ENCODE measurements around the gene NSMF.

NSMF gene

DNA sequence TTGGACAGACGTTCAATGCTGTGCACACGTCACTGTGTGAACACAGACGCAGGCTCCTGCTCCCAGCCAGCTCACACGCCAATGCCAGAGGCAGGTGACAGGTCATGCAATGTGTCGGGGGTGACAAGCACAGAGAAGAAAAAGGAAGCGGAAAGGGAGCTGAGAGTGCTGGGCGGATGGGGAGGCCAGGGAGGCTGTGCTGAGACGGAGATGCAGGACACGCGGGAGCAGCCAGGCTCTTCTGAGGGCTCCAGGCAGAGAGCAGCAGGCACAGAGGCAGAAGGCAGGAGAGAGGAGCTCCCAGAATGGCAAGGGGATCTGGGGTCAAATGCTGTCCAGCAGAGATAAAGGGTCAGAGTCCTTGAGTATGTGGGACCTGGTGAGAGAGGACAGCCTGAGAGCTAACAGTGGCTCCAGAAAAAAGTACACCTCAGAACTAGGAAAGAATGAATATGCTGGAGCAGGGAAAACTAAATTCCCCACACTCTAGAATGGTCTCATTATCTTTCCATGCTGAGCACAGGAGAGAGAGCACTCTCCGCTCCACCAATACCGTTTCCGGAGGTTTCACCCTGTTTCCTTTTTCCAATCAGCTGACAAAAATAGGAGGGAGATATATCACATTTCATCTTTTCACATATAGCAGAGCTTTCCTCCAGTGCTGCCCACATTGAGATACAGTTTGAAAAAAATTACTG, 32.8 kb upstream of the NSMF start:
- DNase-seq: no peak

DNA sequence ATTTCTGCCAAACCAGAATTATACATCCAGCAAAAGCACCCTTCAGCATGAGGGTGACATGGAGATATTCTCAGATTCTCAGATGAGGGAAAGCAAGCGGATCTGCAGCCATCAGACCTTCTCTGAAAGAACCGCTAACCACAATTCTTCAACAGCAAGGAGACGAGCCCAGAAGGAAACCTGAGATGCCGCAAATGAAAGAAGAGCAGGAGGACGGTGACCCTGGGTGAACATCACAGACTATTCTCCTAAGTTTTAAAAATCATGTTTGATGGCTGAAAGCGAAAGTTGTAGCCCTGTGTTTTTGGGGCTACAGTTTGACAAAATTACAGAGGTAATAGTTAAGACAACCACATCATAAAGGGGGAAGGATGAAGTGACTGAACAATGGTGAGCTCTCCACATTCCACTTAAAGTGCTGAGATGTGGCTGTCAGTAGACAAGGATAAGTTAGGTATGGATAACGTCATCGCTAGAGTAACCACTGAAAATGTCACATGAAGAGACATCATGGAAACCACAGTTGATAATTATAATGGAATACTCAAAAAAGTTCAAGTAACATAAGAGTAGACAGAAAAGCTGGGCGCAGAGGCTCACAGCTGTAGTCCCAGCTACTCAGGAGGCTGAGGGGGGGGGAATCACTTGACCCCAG, 31.5 kb upstream of the NSMF start:
- no peak for DNase-seq

DNA sequence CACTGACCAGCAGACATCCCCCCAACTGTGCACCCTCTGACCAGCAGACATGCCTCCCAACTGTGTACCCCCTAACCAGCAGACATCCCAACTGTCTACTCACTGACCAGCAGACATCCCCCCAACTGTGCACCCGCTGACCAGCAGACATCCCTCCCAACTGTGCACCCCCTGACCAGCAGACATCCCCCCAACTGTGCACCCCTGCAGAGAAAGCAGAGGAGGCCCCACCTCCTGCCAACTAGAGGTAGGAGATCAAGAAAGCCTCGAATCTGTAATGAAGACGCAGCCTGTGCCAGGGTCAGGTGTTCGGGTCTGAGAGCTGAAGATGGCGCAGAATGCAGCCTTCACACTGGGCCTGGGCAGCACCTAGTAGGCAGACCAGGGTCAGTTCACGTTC, 29.8 kb upstream of the NSMF start:
- no peak for DNase-seq

DNA sequence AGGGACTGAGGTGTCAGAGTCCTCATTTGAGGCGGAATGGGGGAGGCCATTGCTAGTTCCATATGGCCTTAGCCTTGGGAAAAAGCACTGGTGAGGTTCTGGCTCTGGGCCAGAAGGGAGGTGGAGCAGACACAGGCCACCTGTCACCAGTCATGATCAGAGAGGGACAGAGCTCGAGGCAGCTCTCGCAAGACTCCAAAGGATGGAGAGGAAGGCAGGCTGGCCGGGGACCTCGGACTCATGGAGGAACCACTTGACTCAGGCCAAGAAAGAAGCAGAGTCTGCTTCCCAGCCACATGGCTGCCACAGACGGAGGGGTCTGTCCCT, 29.2 kb upstream of the NSMF start:
- DNase-seq: no peak

DNA sequence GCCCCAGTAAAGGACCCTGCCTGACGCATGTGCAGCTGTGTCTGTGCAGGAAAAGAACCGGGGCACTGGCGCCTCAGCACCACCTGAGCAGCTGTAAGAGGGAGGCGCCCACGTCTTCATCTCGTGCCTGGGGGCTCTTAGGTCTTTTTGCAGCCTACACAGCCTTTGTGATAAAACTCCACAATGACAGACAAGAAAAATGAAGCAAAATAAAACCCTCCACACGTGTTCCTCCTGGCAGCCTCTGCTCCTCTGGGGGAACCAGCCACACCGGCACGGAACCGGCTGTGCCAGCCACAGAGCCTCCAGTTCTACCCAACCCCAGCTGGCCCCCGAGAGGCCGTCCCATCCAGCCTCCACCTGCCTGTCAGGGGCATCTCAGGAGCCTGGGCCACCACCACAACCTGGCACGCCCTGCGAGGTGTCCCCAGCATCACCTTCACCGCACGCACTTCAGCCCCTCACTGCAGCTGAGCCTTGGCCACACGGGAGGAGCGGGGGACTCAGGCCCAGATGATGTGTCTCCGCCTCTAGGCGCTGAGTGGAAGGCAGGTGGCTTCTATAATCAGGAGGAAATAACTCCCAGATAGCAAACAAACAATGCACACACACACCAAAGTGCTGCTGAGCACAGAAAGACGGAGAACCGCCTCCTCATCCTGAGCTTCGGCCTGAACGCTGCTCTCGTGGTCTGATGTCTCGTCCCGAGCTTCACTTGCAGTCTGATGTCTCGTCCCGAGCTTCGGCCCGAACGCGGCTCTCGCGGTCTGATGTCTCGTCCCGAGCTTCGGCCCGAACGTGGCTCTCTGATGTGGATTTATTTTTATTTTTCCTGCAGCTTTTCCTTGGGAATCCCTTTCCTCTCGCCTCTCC, 28.6 kb upstream of the NSMF start:
- no peak for DNase-seq

DNA sequence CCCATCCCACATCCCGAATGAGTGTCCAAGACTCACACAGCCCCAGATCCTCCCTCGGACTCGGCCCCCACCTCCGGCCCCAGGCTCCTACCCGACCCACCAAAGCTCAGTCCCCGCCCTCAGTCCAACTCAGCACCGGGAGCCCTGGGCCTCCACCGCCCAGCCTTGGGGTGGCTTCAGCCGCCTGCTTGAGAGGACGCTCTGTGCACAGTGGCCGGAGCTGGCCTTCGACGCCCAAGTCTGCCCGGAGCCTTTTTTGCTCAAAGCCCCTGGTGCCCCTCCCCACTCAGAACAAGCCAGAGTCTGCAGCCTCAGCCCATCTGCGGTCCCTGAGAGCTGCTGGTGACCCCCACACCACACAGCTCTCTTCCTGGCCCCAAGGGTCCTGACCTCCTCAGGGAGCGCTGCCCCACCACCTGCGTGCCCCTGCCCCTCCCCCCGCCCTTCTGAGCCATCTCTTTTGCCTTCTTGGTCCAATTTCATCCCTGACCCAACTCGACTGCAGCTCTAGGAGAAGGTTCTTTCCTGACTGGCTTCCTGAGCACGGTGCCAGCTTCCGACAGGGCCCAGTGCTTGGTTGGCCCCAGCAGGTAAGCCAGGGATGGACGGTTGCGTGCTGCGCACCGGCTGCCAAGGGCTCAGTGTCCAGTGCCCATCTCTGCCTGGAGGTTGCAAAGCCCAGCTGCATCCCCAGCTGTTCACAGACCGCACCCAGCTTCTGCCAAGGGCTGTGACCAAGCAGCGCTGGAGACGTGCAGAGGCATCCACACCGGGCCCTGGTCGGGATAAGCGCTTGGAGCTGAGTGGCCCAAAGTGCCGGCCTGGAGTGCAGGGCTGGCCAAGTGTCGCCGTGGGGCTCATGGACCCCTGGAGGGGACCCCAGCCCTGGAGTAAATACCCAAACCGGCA, 27.7 kb upstream of the NSMF start:
- no peak for DNase-seq

DNA sequence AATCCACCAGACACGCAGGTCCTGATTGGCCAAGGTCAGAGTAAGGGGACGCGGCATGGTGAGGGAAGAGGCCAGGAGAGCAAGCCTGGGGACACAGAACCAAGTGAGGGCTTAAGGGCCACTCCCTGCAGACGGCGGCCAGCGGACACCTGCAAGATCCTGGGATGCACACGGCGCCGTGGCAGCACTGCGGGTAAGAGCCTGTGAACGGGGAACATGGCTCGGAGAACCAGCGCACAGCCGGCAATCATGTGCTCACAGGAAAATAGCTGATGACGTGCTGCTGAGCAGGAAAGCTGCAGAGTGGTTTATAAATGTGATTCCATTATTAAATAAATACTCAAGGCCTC, 27.0 kb upstream of the NSMF start:
- no peak for DNase-seq

DNA sequence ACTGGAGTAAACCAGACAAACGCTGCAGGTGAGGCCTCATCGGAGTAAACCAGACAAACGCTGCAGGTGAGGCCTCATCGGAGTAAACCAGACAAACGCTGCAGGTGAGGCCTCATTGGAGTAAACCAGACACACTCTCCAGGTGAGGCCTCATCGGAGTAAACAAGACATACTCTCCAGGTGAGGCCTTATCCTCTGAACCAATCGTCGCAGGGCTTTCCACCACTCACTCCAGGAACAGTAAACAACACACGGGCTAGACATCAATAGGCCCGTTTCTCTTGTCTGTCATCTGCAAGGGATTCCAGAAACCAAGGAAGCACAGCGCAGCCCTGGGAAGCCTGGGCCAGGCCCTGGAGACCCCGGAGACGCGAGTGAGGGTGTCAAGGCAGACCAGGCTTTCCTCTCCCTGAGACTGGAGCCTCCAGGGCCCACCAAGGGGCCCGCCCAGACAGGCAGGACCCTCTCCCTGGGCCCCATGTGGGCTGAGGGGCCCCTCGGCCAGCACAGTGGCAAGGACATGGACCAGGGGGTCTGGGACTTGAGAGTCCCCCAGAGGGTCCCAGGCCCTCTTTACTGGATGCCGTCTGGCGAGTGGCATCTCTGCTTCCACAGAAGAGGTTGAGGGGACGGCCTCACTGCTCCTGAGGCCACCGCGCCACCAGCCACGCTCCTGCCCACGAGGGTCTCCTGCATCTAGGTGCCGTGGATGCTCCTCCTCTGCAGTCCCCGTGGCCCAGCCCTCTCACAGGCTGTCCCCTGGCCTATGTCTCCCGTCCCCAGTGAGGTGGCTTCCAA, 26.4 kb upstream of the NSMF start:
- no peak for DNase-seq

DNA sequence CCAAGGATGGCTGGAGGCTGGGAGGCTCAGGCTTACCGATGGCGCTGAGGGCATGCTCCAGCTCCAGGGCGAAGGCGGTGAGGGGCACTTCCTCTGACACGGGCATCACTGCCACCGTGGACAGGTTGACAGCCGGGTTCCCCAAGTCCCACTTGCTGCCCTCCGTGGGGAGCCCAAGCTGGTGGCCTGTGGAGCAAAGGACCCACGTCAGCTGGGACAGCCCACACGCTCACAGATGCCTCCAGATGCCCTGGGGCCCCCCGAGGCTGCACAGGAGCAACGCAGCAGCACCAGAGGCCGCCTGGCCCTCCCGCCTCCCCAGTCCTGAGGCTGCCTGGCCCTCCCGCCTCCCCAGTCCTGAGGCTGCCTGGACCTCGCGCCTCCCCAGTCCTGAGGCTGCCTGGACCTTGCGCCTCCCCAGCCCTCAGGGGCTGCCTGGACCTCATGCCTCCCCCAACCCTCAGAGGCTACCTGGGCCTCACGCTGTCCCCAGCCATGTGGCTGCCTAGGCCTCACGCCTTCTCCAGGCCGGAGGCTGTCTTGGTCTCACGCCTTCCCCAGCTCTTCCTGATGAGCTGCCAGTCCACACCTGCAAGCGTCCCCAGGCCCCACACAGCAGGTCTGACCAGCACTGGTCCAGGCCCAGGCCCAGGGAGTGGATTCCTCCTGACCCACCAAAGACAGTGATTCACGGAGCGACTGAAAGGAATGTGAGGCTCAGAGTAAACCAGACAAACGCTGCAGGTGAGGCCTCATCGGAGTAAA, 25.6 kb upstream of the NSMF start:
- no peak for DNase-seq

DNA sequence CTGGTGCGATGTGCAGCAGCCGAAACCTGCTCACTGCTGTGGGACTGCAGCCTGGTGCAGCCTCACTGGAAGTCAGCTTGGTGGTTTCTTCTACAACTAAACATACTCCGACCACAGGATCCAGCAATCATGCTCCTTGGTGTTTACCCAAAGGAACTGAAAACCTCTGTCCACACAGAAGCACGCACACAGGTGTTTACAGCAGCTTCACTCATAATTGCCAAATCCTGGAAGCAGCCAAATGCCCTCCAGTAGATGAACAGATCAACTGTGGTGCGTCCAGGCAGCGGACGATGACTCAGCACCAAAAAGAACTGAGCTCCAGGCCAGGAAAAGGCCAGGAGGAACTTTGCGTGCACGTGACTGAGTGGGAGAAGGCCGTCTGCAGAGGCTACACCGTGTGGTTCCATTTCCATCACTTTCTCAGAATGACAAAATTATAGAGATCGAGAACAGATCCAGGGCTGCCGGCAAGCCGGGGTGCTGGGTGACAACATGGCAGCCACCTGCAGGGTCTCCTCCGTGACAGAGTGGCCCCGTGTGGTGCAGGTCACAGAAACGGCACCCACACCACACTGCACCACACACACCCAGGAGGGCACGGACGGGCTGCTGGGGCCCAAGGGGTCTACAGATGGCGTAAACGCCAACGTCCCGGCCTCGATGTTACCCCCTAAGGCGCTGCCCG, 23.1 kb upstream of the NSMF start:
- DNase-seq: no peak

DNA sequence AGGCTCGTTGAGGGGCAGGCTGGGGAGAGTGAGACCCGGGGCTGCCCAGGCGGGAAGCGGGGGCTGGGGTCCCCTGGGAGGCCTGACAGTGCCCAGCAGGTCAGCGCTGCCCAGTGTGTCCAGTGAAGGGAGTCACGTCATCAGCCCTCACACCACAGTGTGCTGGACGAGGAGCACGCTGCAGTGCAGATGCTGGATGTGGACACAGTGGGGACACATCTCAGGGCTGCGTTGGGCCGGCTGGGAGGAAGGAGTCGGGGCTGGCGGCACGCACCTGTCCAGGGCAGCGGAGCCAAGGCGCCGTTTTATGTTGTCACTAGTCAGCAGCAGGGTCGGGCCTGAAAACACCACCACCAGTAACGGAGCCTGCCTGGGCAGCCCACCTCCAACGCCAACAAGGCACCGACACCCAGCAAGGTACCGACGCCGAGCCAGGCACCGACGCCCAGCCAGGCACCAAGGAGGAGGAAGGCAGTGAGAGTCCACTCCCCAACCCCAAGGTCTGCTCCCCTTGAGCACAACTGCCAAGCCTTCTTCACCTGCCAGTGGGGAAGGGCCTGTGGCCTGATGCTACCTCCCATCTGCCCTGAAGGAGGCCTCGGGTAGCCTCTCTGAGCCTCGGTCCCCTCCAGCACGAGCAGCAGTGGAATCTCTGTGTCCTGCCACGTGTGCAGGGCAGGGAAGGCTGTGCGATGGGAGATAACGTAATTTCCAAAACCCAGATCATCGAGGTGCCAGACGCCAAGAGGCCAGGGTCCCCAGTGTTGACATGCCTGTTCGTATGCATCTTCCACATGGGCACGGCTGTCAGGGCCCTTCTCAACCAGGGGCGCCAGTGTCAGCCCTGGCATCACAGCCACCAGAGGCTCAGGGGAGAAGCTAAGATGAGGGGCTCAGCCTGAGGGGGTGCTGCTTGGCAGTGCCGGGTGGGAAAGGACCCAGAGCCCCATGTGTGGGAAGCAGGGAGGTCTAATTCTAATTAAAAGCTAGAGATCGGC, 21.9 kb upstream of the NSMF start:
- DNase-seq: no peak

DNA sequence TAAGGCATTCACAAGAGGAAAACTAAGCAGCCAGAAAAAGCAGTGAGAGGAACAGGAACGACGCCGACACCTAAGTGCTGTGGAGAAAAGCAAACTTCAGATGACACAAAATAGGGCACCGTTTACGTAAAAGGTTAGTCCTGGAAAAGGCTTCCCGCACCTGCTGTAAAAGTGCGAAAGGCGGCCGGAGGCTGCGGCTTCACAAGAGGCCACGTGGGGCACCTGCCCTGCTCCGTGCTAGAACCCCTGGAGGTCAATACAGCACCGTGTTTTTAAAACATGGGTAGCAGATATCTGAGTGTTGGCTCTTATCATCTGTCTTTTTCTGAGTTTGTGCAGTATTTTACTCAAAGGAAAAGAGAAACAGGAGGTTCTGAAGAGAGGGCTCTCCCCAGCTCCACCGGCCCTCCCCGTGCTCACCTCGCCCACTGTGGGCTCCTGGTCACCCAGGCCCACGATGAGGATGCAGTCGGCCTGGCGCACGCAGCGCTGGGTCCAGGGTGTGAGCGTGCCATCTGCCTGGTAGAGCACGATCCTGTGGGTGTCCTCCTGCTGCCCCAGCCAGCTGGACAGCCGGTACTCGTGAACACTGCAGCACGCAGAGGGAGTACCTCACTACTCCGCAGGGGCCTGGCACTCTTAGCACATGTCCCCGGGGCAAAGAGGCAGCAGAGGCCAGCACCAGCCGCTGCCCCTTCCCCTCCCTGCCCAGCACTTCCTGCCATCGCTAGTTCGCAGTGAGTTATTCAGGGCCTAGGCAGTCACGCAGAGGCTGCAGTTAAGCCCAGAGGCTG, 21.0 kb upstream of the NSMF start:
- DNase-seq: no peak

DNA sequence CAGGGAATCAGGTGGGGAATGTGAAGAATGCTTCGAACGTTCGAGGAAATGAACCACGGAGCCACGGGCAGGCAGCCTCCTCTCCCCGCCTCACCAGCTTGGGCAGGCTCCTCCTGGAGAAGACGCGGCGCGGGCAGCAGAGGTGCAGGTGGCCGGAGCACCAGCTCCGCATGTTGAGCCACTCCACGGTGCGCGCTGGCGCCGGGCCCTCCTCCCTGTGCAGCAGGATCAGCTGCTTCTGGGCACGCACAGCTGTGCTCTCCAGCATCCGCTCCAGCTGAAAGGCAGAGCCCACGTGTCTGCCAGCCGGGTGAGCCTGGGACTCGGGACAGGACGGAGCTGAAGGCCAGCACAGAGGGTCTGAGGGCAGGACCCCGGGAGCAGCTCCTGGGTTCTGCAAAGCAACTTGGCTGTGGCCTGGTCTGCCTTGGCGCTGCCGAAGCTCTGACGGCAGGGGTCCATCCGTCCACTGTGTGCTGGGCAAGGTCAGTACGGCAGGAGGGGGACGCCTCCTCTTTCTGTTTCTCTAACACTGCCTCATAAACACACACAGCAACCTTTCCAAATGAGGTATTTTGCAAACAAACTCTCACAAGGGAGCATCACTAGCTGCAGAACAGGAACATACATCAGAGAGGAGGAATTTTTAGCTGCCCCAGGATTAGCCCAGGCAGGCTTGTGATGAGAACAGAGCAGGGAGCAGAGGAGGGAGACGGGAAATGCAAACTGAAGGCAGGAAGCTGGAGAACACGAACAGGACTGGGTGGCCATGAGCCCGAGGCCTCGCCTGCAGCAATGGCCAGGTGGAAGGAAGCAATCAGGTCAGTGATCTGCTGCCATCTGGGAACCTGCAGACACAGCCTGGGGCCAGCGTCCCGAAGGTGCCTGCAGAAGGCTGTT, 20.1 kb upstream of the NSMF start:
- DNase-seq: no peak

DNA sequence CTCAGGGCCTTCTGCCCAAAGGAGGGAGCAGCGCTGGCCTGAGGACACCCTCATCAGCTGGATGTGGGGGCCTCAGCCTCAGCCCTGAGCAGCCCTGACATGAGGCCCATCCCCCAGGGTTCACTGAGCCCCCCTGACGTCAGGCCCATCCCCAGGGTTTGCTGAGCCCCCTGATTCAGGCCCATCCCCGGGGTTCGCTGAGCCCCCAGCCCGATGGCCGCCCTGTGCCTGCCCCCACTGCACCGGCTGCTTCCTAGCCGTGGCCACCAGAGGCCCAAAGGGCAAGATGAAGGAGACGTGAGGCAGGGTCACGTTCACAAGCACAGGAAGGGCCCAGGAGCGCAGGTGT, 19.5 kb upstream of the NSMF start:
- DNase-seq: no peak

DNA sequence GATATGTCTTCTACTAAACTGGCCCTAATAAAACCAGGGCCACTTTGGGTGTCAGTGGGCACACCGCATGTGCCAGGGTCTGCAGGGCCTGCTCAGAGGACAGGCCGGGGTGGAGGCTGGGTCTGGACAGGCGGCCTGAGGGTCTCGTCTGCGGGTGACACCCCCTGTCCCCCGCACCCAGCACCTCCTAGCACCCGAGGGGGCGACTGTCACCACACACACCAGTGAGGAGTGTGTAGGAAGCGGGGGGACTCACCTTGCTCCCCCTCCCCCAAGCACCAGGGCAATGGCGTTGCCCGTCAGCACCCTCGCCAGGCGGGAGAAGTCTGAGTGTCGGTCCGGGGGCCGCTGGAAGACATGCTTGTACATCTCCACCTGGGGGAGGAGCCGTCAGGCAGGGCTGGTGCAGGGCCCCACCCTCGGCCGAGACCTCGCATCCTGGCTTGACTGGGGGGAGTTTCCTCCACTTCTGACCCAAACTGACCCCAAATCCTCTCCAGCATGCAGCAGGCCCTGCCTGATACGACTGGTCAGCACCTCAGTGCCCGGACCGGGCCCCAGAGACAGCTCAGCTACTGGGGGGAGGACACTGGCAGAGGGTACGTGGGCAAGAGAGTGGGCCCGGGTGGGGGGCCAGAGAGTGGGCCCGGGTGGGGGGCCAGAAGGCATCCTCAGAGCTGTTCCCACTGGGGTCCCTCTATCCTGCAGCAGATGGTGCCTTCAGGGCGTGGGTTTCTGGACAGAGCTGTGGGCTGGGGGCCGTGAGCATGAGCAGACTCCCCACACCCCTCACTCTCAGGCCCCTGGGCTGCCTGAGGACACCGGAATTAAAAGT, 18.9 kb upstream of the NSMF start:
- no peak for DNase-seq

DNA sequence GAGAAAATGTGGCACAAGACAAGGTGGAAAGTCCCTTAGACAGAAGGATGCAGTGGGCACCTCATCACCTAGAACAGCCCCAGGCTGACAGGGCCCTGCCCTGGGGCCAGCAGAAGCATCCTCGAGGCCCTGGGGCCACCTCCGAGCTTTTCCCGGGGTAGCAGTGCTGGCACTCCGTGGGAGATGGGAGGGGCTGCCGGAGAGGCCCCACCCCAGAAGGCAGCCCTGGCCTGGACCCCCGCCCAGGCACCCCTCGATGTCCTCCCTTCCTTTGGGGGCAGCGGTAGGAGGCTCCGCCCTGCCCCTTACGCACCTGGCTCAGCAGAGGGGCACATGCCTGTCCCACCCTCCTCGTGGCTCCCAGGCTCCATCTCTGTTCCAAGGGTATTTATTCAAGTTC, 17.7 kb upstream of the NSMF start:
- DNase-seq: no peak

DNA sequence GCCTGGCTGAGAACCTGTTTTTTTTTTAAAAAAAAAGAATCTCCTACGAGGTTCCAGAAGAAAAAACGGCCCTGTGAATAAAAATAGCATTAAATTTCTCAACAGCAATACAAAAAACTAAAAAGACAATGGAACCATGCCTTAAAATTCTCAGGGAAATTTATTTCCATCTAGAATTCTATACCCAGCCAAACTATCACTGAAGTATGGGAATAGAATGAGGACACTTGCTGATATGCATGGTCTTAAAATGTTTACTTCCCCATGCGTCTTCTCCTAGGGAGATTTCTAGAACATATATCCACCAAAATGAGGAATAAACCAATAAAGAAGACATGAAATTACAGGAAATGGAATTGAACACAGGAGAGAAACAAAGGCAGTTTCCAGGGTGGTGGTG, 16.5 kb upstream of the NSMF start:
- DNase-seq: no peak

All from activated gamma-delta T cell treated with Interleukin-2 at 50 U/mL for 16 hours (primary cell).